GM18502 (cell line): ENCODE results near the gene HLCS.

ENCODE experiments used
- ATAC-seq: cut with Tn5 transposase; IDR thresholded peaks from one replicate; pipeline ENCODE4 v1.9.1; 2021; ENCODE audit warnings: mild to moderate bottlenecking; ENCODE audit not compliant: unreplicated experiment, poor library complexity

Gene HLCS

GRCh38 chr21:36890086-36890485 is 76.4 kb downstream of the HLCS start:
- ATAC-seq, result no peak

- ATAC-seq, result no peak
These were observed 77.1 kb downstream of the HLCS start for GRCh38 chr21:36889401-36889800.

GRCh38 chr21:36888466-36888865 is 78.0 kb downstream of the HLCS start:
- ATAC-seq, result no peak

- no peak for ATAC-seq
These were observed 78.5 kb downstream of the HLCS start for GRCh38 chr21:36887963-36888362.

GRCh38 chr21:36883532-36884486 is 82.7 kb downstream of the HLCS start:
- ATAC-seq, result no peak

GRCh38 chr21:36882776-36883175 is 83.7 kb downstream of the HLCS start:
- ATAC-seq, result no peak

- no peak for ATAC-seq
These were observed 85.2 kb downstream of the HLCS start for GRCh38 chr21:36881228-36881627.

GRCh38 chr21:36879827-36880226 is 86.6 kb downstream of the HLCS start:
- no peak for ATAC-seq

GRCh38 chr21:36877741-36878140 is 88.7 kb downstream of the HLCS start:
- no peak for ATAC-seq

- ATAC-seq, result no peak
These were observed 91.8 kb downstream of the HLCS start for GRCh38 chr21:36874665-36875064.

GRCh38 chr21:36873513-36873912 is 93.0 kb downstream of the HLCS start:
- ATAC-seq, result no peak

- no peak for ATAC-seq
These were observed 99.1 kb downstream of the HLCS start for GRCh38 chr21:36867291-36867905.

GRCh38 chr21:36866419-36866818 is 100.0 kb downstream of the HLCS start:
- ATAC-seq, result no peak

- no peak for ATAC-seq
These were observed 101.5 kb downstream of the HLCS start for GRCh38 chr21:36864974-36865373.

- no peak for ATAC-seq
These were observed 103.2 kb downstream of the HLCS start for GRCh38 chr21:36863260-36863659.

- no peak for ATAC-seq
These were observed 104.7 kb downstream of the HLCS start for GRCh38 chr21:36861595-36862323.

- ATAC-seq, result no peak
These were observed 105.5 kb downstream of the HLCS start for GRCh38 chr21:36860736-36861594.

- ATAC-seq, result no peak
These were observed 106.5 kb downstream of the HLCS start for GRCh38 chr21:36859744-36860501.

GRCh38 chr21:36858320-36858957 is 108.0 kb downstream of the HLCS start:
- no peak for ATAC-seq
